Nephron (organoid): ENCODE measurements around the gene IFIT3.

ENCODE experiments used
- H3K27ac Mint-ChIP-seq, 3 experiments: 2 replicates each; pipeline ENCODE4 v1.8.0; 2020; ENCODE audit warnings: mixed read lengths in 3 of 3, mild to moderate bottlenecking in 2 of 3, moderate library complexity in 1 of 3
- H3K27me3 Mint-ChIP-seq: 2 replicates; pipeline ENCODE4 v1.8.0; 2021; ENCODE audit warnings: low read depth, mild to moderate bottlenecking, moderate library complexity, mixed read lengths
- H3K36me3 Mint-ChIP-seq: 2 replicates; pipeline ENCODE4 v1.8.0; 2020; ENCODE audit warnings: low read depth, mixed read lengths
- H3K4me1 Mint-ChIP-seq: 2 replicates; pipeline ENCODE4 v1.8.0; 2020; ENCODE audit warnings: mixed read lengths
- H3K4me3 Mint-ChIP-seq, 3 experiments: 2 replicates each; pipeline ENCODE4 v1.8.0; 2020; ENCODE audit warnings: mild to moderate bottlenecking in 3 of 3, mixed read lengths in 3 of 3, moderate library complexity in 2 of 3
- H3K9me3 Mint-ChIP-seq: 2 replicates; pipeline ENCODE4 v1.8.0; 2020; ENCODE audit warnings: mixed read lengths
- CTCF ChIP-seq, 3 experiments: fragments of 200-600 bp; sonication (generic); IDR thresholded peaks; one replicate each; pipeline ENCODE4 v1.5.0; 2021; ENCODE audit warnings: antibody characterized with exemption in 3 of 3; ENCODE audit not compliant: unreplicated experiment in 3 of 3

IFIT3 gene

DNA sequence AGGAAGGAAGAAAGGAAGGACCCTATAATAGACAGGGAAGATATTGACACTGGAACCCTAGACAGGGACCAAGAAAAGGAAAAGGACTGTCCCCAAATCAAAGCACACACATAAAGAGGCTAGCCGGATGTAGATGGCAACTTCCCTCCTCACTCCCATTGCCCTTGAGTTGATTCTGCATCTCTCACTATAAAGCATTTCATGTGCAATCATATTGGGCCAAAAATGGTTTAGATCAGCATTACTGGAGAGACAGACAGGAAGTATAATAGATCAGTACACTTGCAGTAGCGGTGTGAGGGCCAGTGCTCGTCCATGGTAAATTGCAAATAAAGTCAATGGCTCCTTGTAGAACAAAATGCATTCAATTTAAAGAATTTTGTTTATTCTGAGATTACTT, 8.4 kb downstream of the IFIT3 start:
- Mint-ChIP-seq H3K36me3 (peaks cover 26% of the 10 kb centered on the region), H3K27me3 (no peaks in the 10 kb centered on the region), H3K27ac (no peak overlapping the region), H3K4me3 (no peak overlapping the region), H3K9me3 (no peaks in the 10 kb centered on the region), H3K4me1 (peaks cover 29% of the 10 kb centered on the region)
- no peak for TF ChIP-seq CTCF (IDR thresholded peaks at IDR 0.05; ENCODE audit: unreplicated experiment in 3 of 3)

DNA sequence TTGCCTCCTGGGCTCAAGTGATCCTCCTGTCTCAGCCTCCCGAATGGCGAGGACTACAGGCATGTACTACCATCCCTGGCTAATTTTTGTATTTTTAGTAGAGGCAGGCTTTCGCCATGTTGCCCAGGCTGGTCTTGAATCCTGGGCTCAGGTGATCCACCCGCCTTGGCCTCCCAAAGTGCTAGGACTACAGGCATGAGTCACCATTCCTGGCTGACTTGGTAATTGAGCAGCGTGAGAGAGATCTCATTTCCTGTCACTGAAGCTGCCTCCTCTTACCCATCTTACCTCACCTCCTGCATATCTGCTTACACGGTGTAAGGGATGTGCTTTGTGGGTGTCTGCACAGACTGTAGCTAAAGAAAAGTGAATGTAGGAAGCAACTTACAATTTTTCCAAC, 9.7 kb downstream of the IFIT3 start:
- TF ChIP-seq CTCF (IDR thresholded peaks at IDR 0.05; ENCODE audit: unreplicated experiment in 3 of 3) = no peak
- Mint-ChIP-seq H3K36me3 (peaks cover 26% of the 10 kb centered on the region), H3K9me3 (no peaks in the 10 kb centered on the region), H3K27me3 (no peaks in the 10 kb centered on the region), H3K4me1 (peaks cover 27% of the 10 kb centered on the region), H3K4me3 (no peak overlapping the region), H3K27ac (no peak overlapping the region)

DNA sequence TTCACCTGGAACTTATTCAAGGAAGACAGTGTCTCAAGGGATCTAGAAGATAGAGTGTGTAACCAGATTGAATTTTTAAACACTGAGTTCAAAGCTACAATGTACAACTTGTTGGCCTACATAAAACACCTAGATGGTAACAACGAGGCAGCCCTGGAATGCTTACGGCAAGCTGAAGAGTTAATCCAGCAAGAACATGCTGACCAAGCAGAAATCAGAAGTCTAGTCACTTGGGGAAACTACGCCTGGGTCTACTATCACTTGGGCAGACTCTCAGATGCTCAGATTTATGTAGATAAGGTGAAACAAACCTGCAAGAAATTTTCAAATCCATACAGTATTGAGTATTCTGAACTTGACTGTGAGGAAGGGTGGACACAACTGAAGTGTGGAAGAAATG, 10.9 kb downstream of the IFIT3 start:
- Mint-ChIP-seq H3K4me3 (no peak overlapping the region), H3K36me3 (peaks cover 26% of the 10 kb centered on the region), H3K9me3 (no peaks in the 10 kb centered on the region), H3K4me1 (peaks cover 26% of the 10 kb centered on the region), H3K27me3 (no peaks in the 10 kb centered on the region), H3K27ac (no peak overlapping the region)
- TF ChIP-seq CTCF (IDR thresholded peaks at IDR 0.05; ENCODE audit: unreplicated experiment in 3 of 3) = no peak

- Mint-ChIP-seq H3K4me3 (no peak overlapping the region), H3K27ac (no peak overlapping the region), H3K4me1 (peaks cover 26% of the 10 kb centered on the region), H3K27me3 (no peaks in the 10 kb centered on the region), H3K36me3 (peaks cover 26% of the 10 kb centered on the region), H3K9me3 (no peaks in the 10 kb centered on the region)
- no peak for TF ChIP-seq CTCF (IDR thresholded peaks at IDR 0.05; ENCODE audit: unreplicated experiment in 3 of 3)
These were observed 12.1 kb downstream of the IFIT3 start for GRCh38 chr10:89339875-89340274.

GRCh38 chr10:89341649-89342048, 13.9 kb downstream of the IFIT3 start:
- H3K4me3 Mint-ChIP-seq = no peak overlapping the region
- TF ChIP-seq CTCF (IDR thresholded peaks at IDR 0.05; ENCODE audit: unreplicated experiment in 3 of 3) = no peak
- no peaks in the 10 kb centered on the region for H3K27me3 Mint-ChIP-seq
- H3K36me3 Mint-ChIP-seq = peaks cover 23% of the 10 kb centered on the region
- no peak overlapping the region for H3K27ac Mint-ChIP-seq
- H3K9me3 Mint-ChIP-seq = no peaks in the 10 kb centered on the region
- peaks cover 31% of the 10 kb centered on the region for H3K4me1 Mint-ChIP-seq

DNA sequence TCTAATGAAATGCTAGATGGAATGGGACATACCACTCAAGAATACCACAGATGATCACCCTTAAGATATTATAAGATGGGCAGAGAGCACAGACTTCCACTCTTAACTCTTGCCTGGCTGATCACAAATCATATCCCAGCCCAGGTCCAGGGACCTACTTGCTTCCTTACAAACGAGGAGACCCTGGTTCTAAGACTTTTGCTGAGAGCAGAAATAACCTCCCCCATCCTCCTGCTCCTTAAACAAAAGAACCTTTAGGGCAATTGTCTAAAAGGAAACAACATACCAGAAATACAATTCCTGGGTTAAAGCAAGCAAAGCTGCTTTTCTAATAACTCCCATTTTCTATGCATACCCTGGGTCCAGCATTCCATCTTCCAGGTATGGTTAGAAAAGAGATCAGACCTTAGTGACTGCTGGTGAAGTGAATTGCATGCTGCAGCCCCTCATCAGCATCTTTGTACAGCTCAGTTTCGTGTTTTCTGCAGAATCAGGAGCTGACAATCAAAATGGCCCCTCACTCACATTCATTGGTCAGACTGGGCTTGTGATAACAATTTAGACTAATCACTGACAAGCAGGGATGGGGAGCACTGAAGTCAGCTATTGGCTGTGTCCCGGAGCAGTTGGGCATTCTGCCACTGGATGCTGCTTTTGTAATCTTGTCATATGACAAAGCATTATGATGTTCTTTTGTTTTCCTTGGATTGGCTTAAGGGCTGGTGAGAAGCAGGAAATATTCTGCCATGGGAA, 14.6 kb downstream of the IFIT3 start:
- H3K4me3 Mint-ChIP-seq = peak overlapping the region in 2 of 3 experiments; percentile 41 to 58
- no peaks in the 10 kb centered on the region for H3K27me3 Mint-ChIP-seq
- peak overlapping the region; percentile 17 to 39 (median 18) for H3K27ac Mint-ChIP-seq
- no peak for TF ChIP-seq CTCF (IDR thresholded peaks at IDR 0.05; ENCODE audit: unreplicated experiment in 3 of 3)
- H3K36me3 Mint-ChIP-seq = peaks cover 23% of the 10 kb centered on the region
- H3K4me1 Mint-ChIP-seq = peaks cover 37% of the 10 kb centered on the region
- no peaks in the 10 kb centered on the region for H3K9me3 Mint-ChIP-seq
